HG02870 (cell line): ENCODE results near the gene GSTM4.
A peak's percentile ranks its signal among the peaks of the same experiment; 100 is the strongest.
"Not testable (repeated sequence)": the region's sequence is repeated elsewhere in the genome, so short reads cannot be mapped to it uniquely, and the experiment has no call there.

ENCODE experiments used
- ATAC-seq: cut with Tn5 transposase; IDR thresholded peaks from one replicate; pipeline ENCODE4 v1.9.1; 2021; ENCODE audit warnings: mild to moderate bottlenecking, moderate library complexity; ENCODE audit not compliant: unreplicated experiment

Gene GSTM4

DNA sequence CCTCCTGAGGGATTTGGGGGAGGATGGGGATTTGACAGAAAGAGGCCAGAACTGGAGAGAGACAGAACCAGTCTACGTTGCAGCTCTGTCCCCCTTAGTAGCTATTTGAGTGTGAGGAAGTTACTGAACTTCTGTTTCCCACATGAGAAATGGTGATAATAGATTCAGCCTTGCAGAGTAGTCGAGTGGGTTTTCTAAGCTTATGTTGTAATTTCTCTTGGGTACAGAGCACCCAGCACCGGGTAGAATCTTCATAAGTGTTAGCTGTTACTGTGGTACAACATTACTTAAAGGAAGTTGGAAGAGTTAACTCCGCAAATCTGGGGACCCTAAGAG, 4.8 kb downstream of the GSTM4 start:
- not testable (repeated sequence) for ATAC-seq

DNA sequence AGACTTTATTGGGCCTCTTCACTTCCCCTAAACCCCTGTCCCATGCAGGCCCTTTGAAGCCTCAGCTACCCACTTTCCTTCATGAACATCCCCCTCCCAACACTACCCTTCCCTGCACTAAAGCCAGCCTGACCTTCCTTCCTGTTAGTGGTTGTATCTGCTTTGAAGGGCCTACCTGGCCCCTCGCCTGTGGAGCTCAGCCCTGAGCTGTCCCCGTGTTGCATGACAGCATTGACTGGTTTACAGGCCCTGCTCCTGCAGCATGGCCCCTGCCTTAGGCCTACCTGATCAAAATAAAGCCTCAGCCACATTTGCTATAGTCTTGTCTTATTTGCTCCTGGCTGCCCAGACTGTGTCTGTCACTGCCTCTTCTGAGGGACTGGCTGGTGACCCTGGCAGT, 5.5 kb downstream of the GSTM4 start:
- no peak for ATAC-seq

DNA sequence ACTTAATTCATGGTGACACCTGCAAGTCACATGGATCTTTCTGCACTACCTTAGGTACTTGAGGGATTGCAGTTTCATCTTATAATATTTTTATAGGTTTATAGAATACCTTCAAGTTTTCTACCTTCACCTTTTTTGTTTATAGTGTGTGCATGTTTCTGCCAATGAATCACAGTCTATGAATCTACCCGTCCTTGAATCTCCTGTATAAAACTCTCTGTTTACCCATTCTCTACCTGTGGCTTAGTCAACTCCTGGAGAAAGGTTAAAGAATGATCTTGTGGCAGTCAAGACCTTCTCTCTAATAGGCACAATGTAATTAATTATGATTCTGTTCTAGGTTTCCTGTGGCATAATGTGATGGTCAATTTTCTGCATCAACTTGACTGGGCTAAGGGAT, 8.8 kb downstream of the GSTM4 start:
- no peak for ATAC-seq

DNA sequence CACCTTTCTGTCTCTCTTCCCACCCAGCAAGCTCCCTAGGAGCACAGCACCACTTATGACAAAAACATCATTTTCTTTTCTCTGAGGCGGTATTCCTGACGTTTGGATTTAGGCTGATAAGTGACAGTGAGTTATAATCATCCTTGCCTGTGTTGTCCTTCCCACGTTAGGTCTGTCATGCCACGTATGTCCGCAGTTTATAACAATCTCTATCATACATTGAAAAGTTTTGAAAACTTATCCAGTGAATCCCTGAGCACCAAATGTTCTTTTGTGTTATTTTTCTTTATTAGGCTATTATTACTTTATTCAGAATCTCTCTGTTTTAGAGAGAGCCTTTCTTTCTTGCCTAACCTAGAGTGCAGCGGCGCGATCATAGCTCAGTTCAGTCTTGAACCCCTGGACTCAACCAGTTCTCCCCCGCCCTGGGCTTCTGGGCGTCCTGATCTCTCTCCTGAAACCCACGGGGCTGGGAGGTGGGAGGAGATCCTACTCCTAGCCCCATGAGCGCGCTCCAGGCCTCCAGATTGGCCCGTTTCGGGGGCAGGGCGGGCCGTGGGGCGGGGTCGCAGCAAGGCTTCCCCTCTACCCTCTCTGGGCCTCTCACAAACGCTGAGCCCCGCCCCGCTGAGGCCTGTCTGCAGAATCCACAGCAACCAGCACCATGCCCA, 11.7 kb downstream of the GSTM4 start, which contains the start of gene GSTM2:
TSS of gene GSTM2 (plus strand) at position 606 of the 671 bp plus-strand sequence. CDS start at position 665, 59 bp downstream.
- ATAC-seq = peak; percentile 99

DNA sequence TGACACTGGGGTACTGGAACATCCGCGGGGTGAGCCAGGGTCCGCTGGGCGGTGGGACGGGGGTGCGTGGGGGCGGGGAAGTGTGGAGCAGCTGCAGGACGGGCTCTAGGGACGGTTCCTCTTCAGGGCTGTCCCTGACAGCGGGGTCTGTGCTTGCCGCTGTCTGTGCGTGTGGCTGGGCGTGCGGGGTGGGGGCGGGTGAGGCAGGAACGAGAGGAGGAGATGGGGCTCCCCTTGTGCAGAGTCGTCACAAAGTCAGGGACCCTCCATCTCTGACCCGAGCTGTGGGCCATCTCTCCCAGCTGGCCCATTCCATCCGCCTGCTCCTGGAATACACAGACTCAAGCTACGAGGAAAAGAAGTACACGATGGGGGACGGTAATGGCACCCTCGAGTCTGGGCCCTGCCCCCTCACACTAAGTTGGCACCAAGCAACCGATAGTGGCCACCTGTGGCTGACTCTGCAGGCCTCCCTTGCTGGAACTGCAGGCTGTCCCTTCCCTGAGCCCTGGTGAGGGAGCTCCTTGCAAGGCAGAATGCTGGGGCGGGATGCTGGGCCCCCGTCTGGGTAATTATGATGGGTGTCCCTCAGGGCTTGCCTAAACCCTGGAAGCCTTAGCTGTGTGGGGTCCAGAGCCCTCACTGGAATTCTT, 12.3 kb downstream of the GSTM4 start:
- no peak for ATAC-seq

DNA sequence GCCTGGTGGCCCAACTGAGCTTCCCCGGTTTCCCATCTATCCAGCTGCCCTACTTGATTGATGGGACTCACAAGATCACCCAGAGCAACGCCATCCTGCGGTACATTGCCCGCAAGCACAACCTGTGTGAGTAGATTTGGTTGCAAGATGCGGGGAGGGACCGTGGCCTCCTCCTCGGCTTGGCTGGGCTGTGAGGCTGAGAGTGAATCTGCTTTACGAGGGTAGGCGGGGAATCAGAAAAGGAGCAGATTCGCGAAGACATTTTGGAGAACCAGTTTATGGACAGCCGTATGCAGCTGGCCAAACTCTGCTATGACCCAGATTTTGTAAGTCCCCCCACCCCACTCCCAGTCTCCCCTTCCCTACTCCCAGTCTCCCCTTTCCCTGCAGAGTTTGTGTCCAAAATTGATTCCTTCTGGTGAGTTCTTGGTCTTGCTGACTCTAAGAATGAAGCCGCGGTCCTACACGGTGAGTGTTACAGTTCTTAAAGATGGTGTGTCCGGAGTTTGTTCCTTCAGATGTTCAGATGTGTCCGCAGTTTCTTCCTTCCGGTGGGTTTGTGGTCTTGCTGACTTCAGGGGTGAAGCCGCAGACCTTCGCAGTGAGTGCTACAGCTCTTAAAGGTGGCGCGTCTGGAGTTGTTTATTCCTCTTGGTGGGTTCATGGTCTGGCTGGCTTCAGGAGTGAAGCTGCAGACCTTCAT, 13.5 kb downstream of the GSTM4 start:
- no peak for ATAC-seq

DNA sequence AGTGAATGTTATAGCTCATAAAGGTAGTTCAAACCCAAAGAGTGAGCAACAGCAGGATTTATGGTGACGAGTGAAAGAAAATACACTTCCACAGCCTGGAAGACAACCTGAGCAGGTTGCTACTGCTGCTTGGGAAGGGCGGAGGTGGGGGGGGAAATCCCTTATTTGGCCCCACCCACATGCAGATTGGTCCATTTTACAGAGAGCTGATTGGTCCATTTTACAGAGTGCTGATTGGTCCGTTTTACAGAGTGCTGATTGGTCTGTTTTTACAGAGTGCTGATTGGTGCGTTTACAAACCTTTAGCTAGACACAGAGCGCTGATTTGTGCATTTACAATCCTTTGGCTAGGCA, 14.0 kb downstream of the GSTM4 start:
- not testable (repeated sequence) for ATAC-seq

DNA sequence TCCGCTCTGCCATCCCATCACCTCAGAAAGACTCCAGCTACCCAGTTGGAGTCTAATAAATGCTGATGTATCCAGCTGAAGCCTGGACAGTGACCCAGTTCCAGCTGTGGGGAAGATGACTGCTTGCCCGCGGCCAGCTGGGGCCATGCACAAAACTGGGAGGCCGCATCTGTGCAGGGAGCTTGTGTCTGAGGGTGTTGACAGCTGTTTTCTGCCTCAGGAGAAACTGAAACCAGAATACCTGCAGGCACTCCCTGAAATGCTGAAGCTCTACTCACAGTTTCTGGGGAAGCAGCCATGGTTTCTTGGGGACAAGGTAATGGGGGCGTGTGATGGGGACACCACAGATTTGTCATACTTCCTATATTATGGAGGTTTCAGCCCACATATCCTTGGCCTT, 15.2 kb downstream of the GSTM4 start:
- ATAC-seq = no peak

DNA sequence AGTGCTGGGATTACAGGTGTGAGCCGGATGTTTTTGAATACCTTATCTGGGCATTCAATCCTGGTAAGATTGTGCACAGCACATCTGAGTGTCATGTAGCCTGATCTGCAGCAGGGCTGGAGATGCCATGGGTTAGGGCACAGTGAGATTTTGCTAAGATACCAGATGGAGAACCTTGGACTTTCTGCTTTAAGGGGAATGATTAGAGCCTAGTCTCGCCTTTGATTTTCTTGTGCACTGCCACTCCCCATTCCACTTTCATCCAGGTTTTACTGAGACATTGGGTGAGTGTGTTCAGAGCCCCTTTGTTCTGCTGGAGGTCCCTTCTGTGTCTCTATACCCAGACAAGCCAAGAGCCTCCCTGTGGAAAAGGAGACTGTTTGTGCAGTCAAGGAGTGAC, 18.0 kb downstream of the GSTM4 start:
- not testable (repeated sequence) for ATAC-seq

DNA sequence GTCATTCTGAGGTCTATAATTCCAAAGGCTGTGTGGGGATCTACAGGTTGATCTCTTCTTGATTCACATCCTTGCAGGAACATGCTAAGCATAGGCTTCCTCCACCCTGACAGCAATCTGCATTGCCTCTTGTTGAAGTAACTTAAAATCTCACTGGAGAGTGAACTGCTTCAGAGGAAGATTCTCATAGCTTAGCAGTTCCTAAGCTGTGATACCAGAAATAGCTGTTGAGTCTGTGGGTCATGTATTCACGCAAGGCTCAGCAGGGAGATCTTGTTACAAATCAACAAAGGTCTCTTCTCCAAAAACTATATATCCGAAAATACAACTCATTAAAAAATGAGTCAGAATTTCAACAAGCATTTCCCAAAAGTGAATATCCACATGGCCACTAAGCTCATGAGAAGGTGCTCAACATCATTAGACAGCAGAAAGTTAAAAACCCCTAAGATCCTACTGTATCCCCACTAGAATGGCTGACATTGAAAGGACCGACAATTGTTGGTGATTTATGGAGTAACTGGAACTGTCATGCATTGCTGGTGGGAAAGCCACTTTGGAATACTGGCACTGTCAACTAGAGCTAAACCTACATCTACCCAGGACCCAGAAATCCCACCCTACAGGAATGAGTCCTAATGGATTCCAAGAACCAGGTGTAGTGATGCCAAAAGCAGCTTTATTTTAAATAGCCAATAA, 20.9 kb downstream of the GSTM4 start:
- ATAC-seq = not testable (repeated sequence)

DNA sequence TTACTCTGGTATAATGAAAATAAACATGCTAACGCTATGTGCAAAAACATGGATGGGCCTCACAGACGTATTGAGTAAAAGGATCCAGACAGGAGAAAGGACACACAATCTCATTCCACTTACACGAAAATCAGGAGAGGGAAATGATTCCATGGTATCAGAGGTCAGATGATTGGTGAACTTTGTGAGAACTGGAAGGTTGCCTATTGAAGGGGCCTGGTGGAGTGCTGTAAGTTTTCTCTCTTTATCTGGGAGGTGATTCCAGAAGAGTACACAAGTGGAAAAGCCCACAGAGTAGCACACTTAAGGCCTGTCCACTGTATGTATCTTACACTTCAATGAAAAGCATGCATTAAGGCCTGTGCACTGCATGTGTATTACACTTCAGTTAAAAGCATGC, 21.6 kb downstream of the GSTM4 start:
- ATAC-seq = no peak

DNA sequence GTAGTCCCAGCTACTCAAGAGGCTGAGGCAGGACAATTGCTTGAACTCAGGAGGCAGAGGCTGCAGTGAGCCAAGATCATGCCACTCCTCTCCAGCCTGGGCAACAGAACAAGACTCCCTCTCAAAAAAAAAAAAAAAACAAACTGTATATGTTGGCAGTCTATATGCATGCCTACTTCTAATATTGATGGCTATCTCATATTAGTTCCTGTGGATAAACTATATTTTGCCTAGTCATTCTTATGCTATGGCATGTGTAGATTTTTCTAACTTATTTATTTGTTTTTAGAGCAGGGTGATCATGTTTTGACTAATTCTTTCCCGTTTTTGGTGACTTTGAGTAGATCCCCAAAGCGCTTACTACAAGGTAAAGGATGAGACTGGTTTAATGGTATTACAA, 22.7 kb downstream of the GSTM4 start:
- ATAC-seq = not testable (repeated sequence)

DNA sequence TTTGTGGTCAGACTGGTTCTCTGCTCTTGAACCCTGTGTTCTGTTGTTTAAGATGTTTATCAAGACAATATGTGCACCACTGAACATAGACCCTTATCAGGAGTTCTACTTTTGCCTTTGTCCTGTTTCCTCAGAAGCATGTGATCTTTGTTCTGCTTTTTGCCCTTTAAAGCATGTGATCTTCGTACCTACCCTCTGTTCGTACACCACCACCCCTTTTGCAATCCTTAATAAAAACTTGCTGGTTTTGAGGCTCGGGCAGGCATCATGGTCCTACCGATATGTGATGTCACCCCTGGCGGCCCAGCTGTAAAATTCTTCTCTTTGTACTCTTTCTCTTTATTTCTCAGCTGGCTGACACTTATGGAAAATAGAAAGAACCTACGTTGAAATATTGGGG, 28.9 kb downstream of the GSTM4 start:
- not testable (repeated sequence) for ATAC-seq

DNA sequence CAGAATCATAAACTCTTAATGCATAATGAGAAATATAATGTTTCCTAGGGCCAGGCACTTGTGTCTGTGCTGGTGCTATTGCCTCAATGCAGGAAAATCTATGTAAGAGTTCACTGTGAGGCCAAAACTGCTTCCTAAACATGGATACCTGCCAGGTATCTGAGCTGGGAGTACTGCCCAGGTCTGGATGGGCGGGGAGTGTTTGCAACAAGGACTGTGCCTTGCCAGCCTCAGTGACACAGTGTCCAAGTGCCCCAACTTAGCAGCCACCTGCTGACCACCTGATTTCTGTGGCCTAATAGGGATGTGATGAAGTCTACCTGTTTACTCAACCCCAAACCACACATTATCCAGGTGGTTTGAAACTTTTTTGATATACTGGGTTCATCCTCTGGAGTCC, 29.5 kb downstream of the GSTM4 start:
- ATAC-seq = not testable (repeated sequence)

DNA sequence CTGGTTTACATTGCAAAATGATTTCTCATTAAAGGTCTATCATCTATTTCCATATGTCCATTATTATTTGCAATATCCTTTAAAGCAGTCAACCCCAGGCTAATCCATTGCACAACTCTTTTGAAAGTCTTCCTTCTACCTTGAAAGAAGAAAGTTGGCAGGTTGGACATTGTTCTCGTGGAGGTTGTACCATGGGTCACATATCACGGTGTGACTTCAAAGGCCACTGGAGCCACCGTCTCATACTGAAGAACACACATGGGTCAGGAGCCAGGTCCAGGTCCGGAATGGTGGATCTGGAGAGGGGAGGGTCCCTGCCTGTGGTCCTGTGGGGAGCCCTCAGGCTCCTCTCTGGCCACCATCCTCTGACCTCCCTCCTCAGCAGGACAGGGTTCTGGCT, 30.0 kb downstream of the GSTM4 start:
- not testable (repeated sequence) for ATAC-seq

DNA sequence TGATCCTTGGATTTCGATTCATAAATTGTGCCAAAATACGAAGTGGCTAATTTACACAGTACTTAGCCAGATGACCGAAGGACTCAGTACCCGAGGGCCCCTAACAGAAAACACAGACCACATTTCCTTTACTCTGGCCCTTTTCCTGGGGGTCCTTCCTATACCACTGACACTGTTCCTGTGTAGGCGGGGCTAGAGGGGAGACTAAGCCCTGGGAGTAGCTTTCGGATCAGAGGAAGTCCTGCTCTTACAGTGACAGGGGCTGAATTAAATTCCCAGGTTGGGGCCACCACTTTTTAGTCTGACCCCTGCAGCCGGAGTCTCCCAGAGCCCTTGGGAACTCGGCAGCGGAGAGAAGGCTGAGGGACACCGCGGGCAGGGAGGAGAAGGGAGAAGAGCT, 31.2 kb downstream of the GSTM4 start:
- not testable (repeated sequence) for ATAC-seq

DNA sequence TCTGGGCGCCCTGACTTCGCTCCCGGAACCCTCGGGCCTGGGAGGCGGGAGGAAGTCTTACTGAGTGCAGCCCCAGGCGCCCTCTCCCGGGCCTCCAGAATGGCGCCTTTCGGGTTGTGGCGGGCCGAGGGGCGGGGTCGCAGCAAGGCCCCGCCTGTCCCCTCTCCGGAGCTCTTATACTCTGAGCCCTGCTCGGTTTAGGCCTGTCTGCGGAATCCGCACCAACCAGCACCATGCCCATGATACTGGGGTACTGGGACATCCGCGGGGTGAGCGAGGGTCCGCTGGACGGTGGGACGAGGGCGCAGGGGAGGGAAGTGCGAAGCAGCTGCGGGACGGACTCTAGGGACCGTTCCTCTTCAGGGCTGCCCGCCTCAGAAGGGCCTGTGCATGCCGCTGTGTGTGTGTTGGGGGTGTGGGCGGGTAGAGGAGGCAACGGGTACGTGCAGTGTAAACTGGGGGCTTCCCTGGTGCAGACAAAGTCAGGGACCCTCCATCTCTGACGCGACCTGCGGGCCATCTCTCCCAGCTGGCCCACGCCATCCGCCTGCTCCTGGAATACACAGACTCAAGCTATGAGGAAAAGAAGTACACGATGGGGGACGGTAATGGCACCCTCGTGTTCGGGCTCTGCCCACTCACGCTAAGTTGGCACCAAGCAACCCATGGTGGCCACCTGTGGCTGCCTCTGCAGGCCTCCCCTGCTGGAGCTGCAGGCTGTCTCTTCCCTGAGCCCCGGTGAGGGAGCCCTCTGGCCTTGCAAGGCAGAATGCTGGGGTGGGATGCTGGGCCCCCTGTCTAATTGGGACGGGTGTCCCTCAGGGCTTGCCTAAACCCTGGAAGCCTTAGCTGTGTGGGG, 32.0 kb downstream of the GSTM4 start, which contains the start of gene GSTM1:
TSS of gene GSTM1 (plus strand) at position 177 of the 859 bp plus-strand sequence. CDS start at position 234, 57 bp downstream.
- ATAC-seq = no peak

DNA sequence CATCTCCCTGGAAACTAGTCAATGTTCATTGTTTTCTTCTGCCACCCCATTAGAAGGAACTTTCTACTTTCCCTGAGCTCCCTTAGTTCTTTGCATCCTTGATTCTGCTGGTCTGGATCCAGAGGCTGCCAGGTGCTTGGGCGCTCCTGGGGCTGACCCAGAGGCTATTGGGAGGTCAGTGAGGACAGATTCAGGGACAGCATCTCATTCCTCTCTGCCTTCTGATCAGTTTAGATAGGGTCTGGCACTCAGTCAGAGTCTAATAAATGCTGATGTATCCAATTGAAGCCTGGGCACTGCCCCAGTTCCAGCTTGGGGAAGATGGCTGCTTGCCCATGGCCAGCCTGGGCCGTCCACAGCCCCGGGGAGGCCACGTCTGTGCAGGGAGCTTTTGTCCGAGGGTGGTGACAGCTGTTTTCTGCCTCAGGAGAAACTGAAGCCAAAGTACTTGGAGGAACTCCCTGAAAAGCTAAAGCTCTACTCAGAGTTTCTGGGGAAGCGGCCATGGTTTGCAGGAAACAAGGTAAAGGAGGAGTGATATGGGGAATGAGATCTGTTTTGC, 34.0 kb downstream of the GSTM4 start:
- ATAC-seq = no peak

DNA sequence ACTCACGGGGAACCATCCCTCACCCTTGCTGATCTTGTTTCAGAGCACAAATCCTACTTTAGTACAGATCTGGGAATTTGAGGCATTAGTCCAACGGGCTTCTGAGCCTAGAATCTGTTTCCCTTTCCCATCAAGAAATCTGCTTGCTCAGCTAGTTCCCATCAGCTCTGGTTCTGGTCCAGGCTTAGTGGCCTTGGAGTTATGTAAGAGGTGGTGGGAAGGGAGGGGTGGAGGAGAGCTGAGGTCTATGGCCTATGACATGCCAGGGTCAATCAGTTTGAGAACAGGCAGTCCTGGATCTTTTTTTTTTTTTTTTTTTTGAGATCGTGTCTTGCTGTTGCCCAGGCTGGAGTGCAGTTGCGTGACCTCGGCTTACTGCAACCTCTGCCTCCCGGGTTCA, 35.9 kb downstream of the GSTM4 start:
- ATAC-seq = no peak

DNA sequence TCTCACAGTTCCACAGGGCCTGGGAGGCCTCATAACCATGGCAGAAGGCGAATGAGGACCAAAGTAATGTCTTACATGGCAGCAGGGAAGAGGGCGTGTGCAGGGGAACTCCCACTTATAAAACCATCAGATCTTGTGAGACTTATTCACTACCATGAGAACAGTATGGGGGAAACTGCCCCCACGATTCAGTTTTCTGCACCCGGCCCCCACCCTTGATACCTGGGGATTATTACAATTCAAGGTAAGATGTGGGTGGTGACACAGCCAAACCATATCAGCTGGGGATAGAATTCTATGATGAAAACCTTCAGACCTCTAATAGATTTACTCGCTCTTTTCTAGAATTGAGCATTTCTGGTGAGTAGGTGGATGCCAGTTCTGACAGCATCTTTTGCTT, 38.5 kb downstream of the GSTM4 start:
- not testable (repeated sequence) for ATAC-seq
